ES-I3 (cell line): Measurements from ENCODE around the gene PPP1R2C.

ENCODE experiments used
- H3K36me3 ChIP-seq: 2 replicates; pipeline ENCODE4 v1.6.1; 2013; ENCODE audit warnings: mild to moderate bottlenecking, low read length, control low read depth, moderate library complexity; ENCODE audit not compliant: insufficient read depth
- H3K4me1 ChIP-seq: 2 replicates; pipeline ENCODE4 v1.6.1; 2013; ENCODE audit warnings: mild to moderate bottlenecking, control low read depth, low read length; ENCODE audit not compliant: insufficient read depth
- H3K9ac ChIP-seq: 2 replicates; pipeline ENCODE4 v1.6.1; 2013; ENCODE audit warnings: low read depth, mild to moderate bottlenecking, low read length, moderate library complexity
- H3K9me3 ChIP-seq: 2 replicates; pipeline ENCODE4 v1.6.1; 2013; ENCODE audit warnings: mild to moderate bottlenecking, low read length, moderate library complexity; ENCODE audit not compliant: control insufficient read depth, insufficient read depth

The PPP1R2C gene

GRCh38 chrX:42771506-42772335 is 6.2 kb downstream of the PPP1R2C start:
- H3K4me1 ChIP-seq, result no peaks in the 10 kb centered on the region
- H3K36me3 ChIP-seq, result no peaks in the 10 kb centered on the region
- peaks cover 11% of the 10 kb centered on the region for H3K9me3 ChIP-seq
- H3K9ac ChIP-seq, result no peak overlapping the region

- Histone ChIP-seq H3K36me3 (no peaks in the 10 kb centered on the region), H3K4me1 (no peaks in the 10 kb centered on the region), H3K9ac (no peak overlapping the region), H3K9me3 (peaks cover 14% of the 10 kb centered on the region)
Measured at GRCh38 chrX:42770566-42770965, 7.4 kb downstream of the PPP1R2C start.

GRCh38 chrX:42759881-42760280 is 18.1 kb downstream of the PPP1R2C start:
- H3K36me3 ChIP-seq, result no peaks in the 10 kb centered on the region
- H3K9ac ChIP-seq, result no peak overlapping the region
- H3K9me3 ChIP-seq, result peaks cover 3% of the 10 kb centered on the region
- no peaks in the 10 kb centered on the region for H3K4me1 ChIP-seq

GRCh38 chrX:42755815-42756214 is 22.1 kb downstream of the PPP1R2C start:
- Histone ChIP-seq H3K9me3 (no peaks in the 10 kb centered on the region), H3K4me1 (0 out of 2 replicates have a peak, but pooled peaks cover 4% of the 10 kb centered on the region), H3K36me3 (no peaks in the 10 kb centered on the region), H3K9ac (no peak overlapping the region)

GRCh38 chrX:42754603-42755002 is 23.4 kb downstream of the PPP1R2C start:
- H3K36me3 ChIP-seq, result no peaks in the 10 kb centered on the region
- 0 out of 2 replicates have a peak, but pooled peaks cover 4% of the 10 kb centered on the region for H3K4me1 ChIP-seq
- H3K9me3 ChIP-seq, result no peaks in the 10 kb centered on the region
- H3K9ac ChIP-seq, result no peak overlapping the region

GRCh38 chrX:42754115-42754514 is 23.8 kb downstream of the PPP1R2C start:
- Histone ChIP-seq H3K9me3 (no peaks in the 10 kb centered on the region), H3K36me3 (no peaks in the 10 kb centered on the region), H3K4me1 (0 out of 2 replicates have a peak, but pooled peaks cover 4% of the 10 kb centered on the region), H3K9ac (no peak overlapping the region)

- Histone ChIP-seq H3K9ac (no peak overlapping the region), H3K4me1 (peaks cover 7% of the 10 kb centered on the region; the same call in 1 of the 2 replicates), H3K36me3 (no peaks in the 10 kb centered on the region), H3K9me3 (no peaks in the 10 kb centered on the region)
Measured at GRCh38 chrX:42752730-42753129, 25.2 kb downstream of the PPP1R2C start.

- Histone ChIP-seq H3K9me3 (no peaks in the 10 kb centered on the region), H3K4me1 (peaks cover 7% of the 10 kb centered on the region; the same call in 1 of the 2 replicates), H3K9ac (no peak overlapping the region), H3K36me3 (no peaks in the 10 kb centered on the region)
Measured at GRCh38 chrX:42751573-42751972, 26.4 kb downstream of the PPP1R2C start.

- Histone ChIP-seq H3K9me3 (no peaks in the 10 kb centered on the region), H3K36me3 (no peaks in the 10 kb centered on the region)
Measured at GRCh38 chrX:42748067-42748850, 29.7 kb downstream of the PPP1R2C start.

GRCh38 chrX:42746606-42747005 is 31.4 kb downstream of the PPP1R2C start:
- Histone ChIP-seq H3K4me1 (peaks cover 3% of the 10 kb centered on the region; the same call in 1 of the 2 replicates), H3K36me3 (no peaks in the 10 kb centered on the region), H3K9me3 (no peaks in the 10 kb centered on the region)

More at GRCh38 chrX:42748067-42748850, 29.7 kb downstream of the PPP1R2C start:
- H3K9ac ChIP-seq, result no peak overlapping the region
- H3K4me1 ChIP-seq, result peaks cover 6% of the 10 kb centered on the region; the same call in 1 of the 2 replicates

GRCh38 chrX:42740456-42740855 is 37.5 kb downstream of the PPP1R2C start:
- Histone ChIP-seq H3K36me3 (no peaks in the 10 kb centered on the region), H3K9ac (no peak overlapping the region), H3K4me1 (no peaks in the 10 kb centered on the region), H3K9me3 (no peaks in the 10 kb centered on the region)

More at GRCh38 chrX:42746606-42747005, 31.4 kb downstream of the PPP1R2C start:
- H3K9ac ChIP-seq, result no peak overlapping the region

GRCh38 chrX:42739741-42740140 is 38.2 kb downstream of the PPP1R2C start:
- no peak overlapping the region for H3K9ac ChIP-seq
- H3K36me3 ChIP-seq, result no peaks in the 10 kb centered on the region
- H3K4me1 ChIP-seq, result no peaks in the 10 kb centered on the region
- no peaks in the 10 kb centered on the region for H3K9me3 ChIP-seq

- Histone ChIP-seq H3K9me3 (no peaks in the 10 kb centered on the region), H3K36me3 (no peaks in the 10 kb centered on the region), H3K4me1 (no peaks in the 10 kb centered on the region), H3K9ac (no peak overlapping the region)
Measured at GRCh38 chrX:42739258-42739657, 38.7 kb downstream of the PPP1R2C start.

GRCh38 chrX:42738552-42738951 is 39.4 kb downstream of the PPP1R2C start:
- H3K4me1 ChIP-seq, result no peaks in the 10 kb centered on the region
- H3K9me3 ChIP-seq, result no peaks in the 10 kb centered on the region
- no peak overlapping the region for H3K9ac ChIP-seq
- H3K36me3 ChIP-seq, result no peaks in the 10 kb centered on the region
